Neural cell (in vitro differentiated cells): ENCODE data around the gene C9orf43. TPM values are rescaled to one million over a fixed set of nuclear protein-coding genes. Genes with fewer than 3 reads are reported as not detected.

ENCODE experiments used
- H2AFZ ChIP-seq: fragments of 200-600, 300-800 bp; sonication (generic), shearing (Covaris generic); 2 replicates; pipeline ENCODE4 v1.6.0; 2014; ENCODE audit warnings: low read depth, mild to moderate bottlenecking, antibody characterized with exemption, low read length, moderate library complexity
- H3F3A ChIP-seq: fragments of 200-600 bp; shearing (Covaris generic); 2 replicates; pipeline ENCODE4 v1.6.1; 2016; ENCODE audit warnings: mild to moderate bottlenecking, moderate library complexity, mixed read lengths, antibody characterized with exemption, low read length; ENCODE audit not compliant: insufficient read depth, poor library complexity, severe bottlenecking
- H3K27ac ChIP-seq: fragments of 200-600, 300-800 bp; sonication (generic), shearing (Covaris generic); 2 replicates; pipeline ENCODE4 v1.5.1; 2014; ENCODE audit warnings: mild to moderate bottlenecking, low read length, moderate library complexity
- H3K27me3 ChIP-seq: fragments of 300-800, 200-600 bp; sonication (generic), shearing (Covaris generic); 2 replicates; pipeline ENCODE4 v1.6.0; 2014; ENCODE audit warnings: mild to moderate bottlenecking, low read depth, low read length, moderate library complexity; ENCODE audit not compliant: insufficient read depth
- H3K36me3 ChIP-seq: fragments of 300-800, 200-600 bp; sonication (generic), shearing (Covaris generic); 2 replicates; pipeline ENCODE4 v1.5.1; 2014; ENCODE audit warnings: mild to moderate bottlenecking, antibody characterized with exemption, low read length, moderate library complexity; ENCODE audit not compliant: insufficient read depth
- H3K4me2 ChIP-seq: fragments of 300-800, 200-600 bp; sonication (generic), shearing (Covaris generic); 2 replicates; pipeline ENCODE4 v1.6.0; 2014; ENCODE audit warnings: mild to moderate bottlenecking, low read length
- H3K4me3 ChIP-seq: fragments of 300-800, 200-600 bp; sonication (generic), shearing (Covaris generic); 2 replicates; pipeline ENCODE4 v1.5.1; 2014; ENCODE audit warnings: mild to moderate bottlenecking, low read length, moderate library complexity
- H3K79me2 ChIP-seq: fragments of 200-600 bp; shearing (Covaris generic); replicated peaks from 2 replicates; pipeline ENCODE4 v1.6.0; 2014; ENCODE audit warnings: mild to moderate bottlenecking, low read length, moderate library complexity; ENCODE audit not compliant: insufficient read depth
- H3K9ac ChIP-seq: fragments of 300-800, 200-600 bp; sonication (generic), shearing (Covaris generic); 2 replicates; pipeline ENCODE4 v1.6.1; 2016; ENCODE audit warnings: mild to moderate bottlenecking, low read length, mixed read lengths
- H3K9me2 ChIP-seq: fragments of 200-600 bp; shearing (Covaris generic); 2 replicates; pipeline ENCODE4 v1.6.1; 2016; ENCODE audit warnings: mild to moderate bottlenecking, low read length, mixed read lengths; ENCODE audit not compliant: insufficient read depth
- H3K9me3 ChIP-seq: fragments of 200-600, 300-800 bp; sonication (generic), shearing (Covaris generic); 2 replicates; pipeline ENCODE4 v1.6.1; 2016; ENCODE audit warnings: mild to moderate bottlenecking, mixed run types, low read length, moderate library complexity, mixed read lengths
- H4K20me1 ChIP-seq: fragments of 200-600 bp; shearing (Covaris generic); 2 replicates; pipeline ENCODE4 v1.6.1; 2016; ENCODE audit warnings: mild to moderate bottlenecking, mixed run types; ENCODE audit not compliant: insufficient read depth
- CTCF ChIP-seq: fragments of 450-650 bp; IDR thresholded peaks from 2 replicates; pipeline ENCODE4 v1.5.1; 2014; ENCODE audit warnings: antibody characterized with exemption, mild to moderate bottlenecking, moderate library complexity; ENCODE audit not compliant: poor library complexity, severe bottlenecking
- EP300 ChIP-seq: fragments of 450-650 bp; conservative IDR thresholded peaks from 2 replicates; pipeline ENCODE4 v1.6.1; 2014; ENCODE audit warnings: antibody characterized with exemption, mild to moderate bottlenecking, moderate library complexity; ENCODE audit not compliant: poor library complexity, severe bottlenecking
- EZH2 ChIP-seq: fragments of 200-600, 300-800 bp; shearing (Covaris generic), sonication (generic); IDR thresholded peaks from 2 replicates; pipeline ENCODE4 v1.6.1; 2014; ENCODE audit warnings: antibody characterized with exemption, low read length, borderline replicate concordance, mild to moderate bottlenecking; ENCODE audit not compliant: insufficient read depth, poor library complexity, severe bottlenecking
- MXI1 ChIP-seq: fragments of 450-650 bp; conservative IDR thresholded peaks from 2 replicates; pipeline ENCODE4 v1.6.1; 2014; ENCODE audit warnings: antibody characterized with exemption, mild to moderate bottlenecking; ENCODE audit not compliant: poor library complexity, severe bottlenecking
- POLR2AphosphoS5 ChIP-seq: IDR thresholded peaks from 2 replicates; pipeline ENCODE4 v1.6.1; 2012
- RAD21 ChIP-seq: fragments of 450-650 bp; conservative IDR thresholded peaks from 2 replicates; pipeline ENCODE4 v1.6.1; 2014; ENCODE audit warnings: antibody characterized with exemption, mild to moderate bottlenecking, moderate library complexity
- REST ChIP-seq: IDR thresholded peaks from 2 replicates; pipeline ENCODE4 v1.6.1; 2012; ENCODE audit warnings: borderline replicate concordance
- SMC3 ChIP-seq: fragments of 450-650 bp; conservative IDR thresholded peaks from 2 replicates; pipeline ENCODE4 v1.6.1; 2014; ENCODE audit warnings: antibody characterized with exemption, mild to moderate bottlenecking, moderate library complexity; ENCODE audit not compliant: poor library complexity
- TAF1 ChIP-seq: IDR thresholded peaks from 2 replicates; pipeline ENCODE4 v1.6.1; 2012; ENCODE audit warnings: low read depth
- polyA plus RNA-seq: library from polyadenylated mRNA; depleted of rRNA; stranded (reverse); fragments of >200 nt; gene quantifications from 2 replicates; pipeline ENCODE4 v1.2.3, GENCODE V29; 2014

Gene C9orf43
- polyA plus RNA-seq, 1 donor from 2014 or later = 0.33 TPM

- no peaks in the 10 kb centered on the region for H3K9me3 ChIP-seq
- H3K9me2 ChIP-seq = no peaks in the 10 kb centered on the region
- no peaks in the 10 kb centered on the region for H3K27me3 ChIP-seq
- no peak for TF ChIP-seq RAD21
- no peak for TF ChIP-seq EZH2
- no peak for TF ChIP-seq CTCF
- TF ChIP-seq POLR2AphosphoS5 = no peak
- no peak for TF ChIP-seq TAF1
- no peak for TF ChIP-seq REST
- TF ChIP-seq MXI1 = no peak
- no peak for TF ChIP-seq EP300
- no peak for TF ChIP-seq SMC3
- no peak overlapping the region for H2AFZ ChIP-seq
- H3K4me2 ChIP-seq = no peak overlapping the region
- no peak overlapping the region for H3K4me3 ChIP-seq
- no peaks in the 10 kb centered on the region for H3K36me3 ChIP-seq
- H3K9ac ChIP-seq = no peak overlapping the region
- no peaks in the 10 kb centered on the region for H4K20me1 ChIP-seq
- H3F3A ChIP-seq = no peaks in the 10 kb centered on the region
- no peak overlapping the region for H3K27ac ChIP-seq
- no peaks in the 10 kb centered on the region for H3K79me2 ChIP-seq
Measured at GRCh38 chr9:113373256-113373655, 37.3 kb upstream of the C9orf43 start.

GRCh38 chr9:113373676-113374392 is 36.7 kb upstream of the C9orf43 start:
- no peaks in the 10 kb centered on the region for H3K9me3 ChIP-seq
- H3K27ac ChIP-seq = no peak overlapping the region
- H3K4me2 ChIP-seq = no peak overlapping the region
- H3F3A ChIP-seq = no peaks in the 10 kb centered on the region
- no peaks in the 10 kb centered on the region for H3K27me3 ChIP-seq
- H3K9me2 ChIP-seq = no peaks in the 10 kb centered on the region
- no peaks in the 10 kb centered on the region for H4K20me1 ChIP-seq
- no peaks in the 10 kb centered on the region for H3K36me3 ChIP-seq
- TF ChIP-seq REST (no peak), EZH2 (no peak), MXI1 (no peak), CTCF (no peak), SMC3 (no peak), POLR2AphosphoS5 (no peak), RAD21 (no peak), TAF1 (no peak), EP300 (no peak)
- H3K4me3 ChIP-seq = no peak overlapping the region
- H2AFZ ChIP-seq = no peak overlapping the region
- H3K79me2 ChIP-seq = no peaks in the 10 kb centered on the region
- H3K9ac ChIP-seq = no peak overlapping the region
